Upper lobe of left lung (tissue), 6 donors: ENCODE measurements around the gene TOP1. TPM values are rescaled to one million over a fixed set of nuclear protein-coding genes. Genes with fewer than 3 reads are reported as not detected.

Experiments used
- ATAC-seq, 2 donors: fragments of 200-7000 bp; cut with Tn5 transposase; one replicate each; pipeline ENCODE4 v1.9.1; 2022; ENCODE audit warnings: mild to moderate bottlenecking in 2 of 2, moderate library complexity in 2 of 2; ENCODE audit not compliant: low FRiP score in 2 of 2
- DNase-seq, 2 donors: peaks; one replicate each; pipeline ENCODE4 v3.0.0-alpha.2; 2019 to 2020
- H3K27ac ChIP-seq, 4 donors: fragments of 200-600 bp; sonication (generic); one replicate each; pipeline ENCODE4 v1.5.1; 2016 to 2019
- H3K27me3 ChIP-seq, 4 donors: fragments of 200-600 bp; sonication (generic); one replicate each; pipeline ENCODE4 v1.5.1; 2017 to 2019
- H3K36me3 ChIP-seq, 4 donors: fragments of 200-600 bp; sonication (generic); one replicate each; pipeline ENCODE4 v1.5.1; 2016 to 2019
- H3K4me1 ChIP-seq, 4 donors: fragments of 200-600 bp; sonication (generic); one replicate each; pipeline ENCODE4 v1.5.1; 2018 to 2019
- H3K4me3 ChIP-seq, 4 donors: fragments of 200-600 bp; sonication (generic); one replicate each; pipeline ENCODE4 v1.5.1; 2017 to 2019; ENCODE audit warnings: mild to moderate bottlenecking in 2 of 4, moderate library complexity in 1 of 4
- H3K9me3 ChIP-seq, 4 donors: fragments of 200-600 bp; sonication (generic); one replicate each; pipeline ENCODE4 v1.5.1; 2018 to 2019
- EP300 ChIP-seq, 4 donors: sonication (generic); formaldehyde crosslinking; IDR thresholded peaks; one replicate each; pipeline ENCODE4 v1.5.1; 2017; ENCODE audit warnings: antibody characterized with exemption in 4 of 4, control low read depth in 2 of 4
- POLR2A ChIP-seq, 4 donors: fragments of 450-650 bp; IDR thresholded peaks; one replicate each; pipeline ENCODE4 v1.5.1; 2016 to 2017; ENCODE audit warnings: antibody characterized with exemption in 4 of 4, mild to moderate bottlenecking in 2 of 4
- POLR2AphosphoS5 ChIP-seq, 2 donors: sonication (generic); formaldehyde crosslinking; IDR thresholded peaks; one replicate each; pipeline ENCODE4 v1.5.1; 2017; ENCODE audit warnings: antibody characterized with exemption in 2 of 2
- WGBS, 2 donors: methylation state at CpG; one replicate each; pipeline ENCODE4 v1.1.5; 2017 to 2018; 5-methylcytosine and 5-hydroxymethylcytosine counted together
- total RNA-seq, 6 donors: library from RNA; depleted of rRNA in 4 of 6; stranded (reverse); fragments of >200 nt in 4 of 6; gene quantifications; one replicate each; pipeline versions ENCODE4 v1.1.0 to v1.2.1, GENCODE V29; 2016 to 2021
- TF ChIP-seq, protein P1 (sequence below), 6 experiments: fragments of 450-650 bp in 4 of 6; fragments of 200-600 bp in 2 of 6; sonication (generic) in 2 of 6; IDR thresholded peaks; one replicate each; pipeline ENCODE4 v1.5.1; 2016 to 2019; ENCODE audit warnings: antibody characterized with exemption in 6 of 6
- donor health status: DM: no; HTN: no; CAD: no; lungs with moderate emphysema.
- donor health status: DM: no; HTN: yes; CAD: no; lungs with severe emphysema.

The TOP1 gene
- total RNA-seq, 6 donors from 2014 or later: 39.8 to 94.2 (median 49.0) TPM

- Histone ChIP-seq H3K27me3 (no peaks in the 10 kb centered on the region), H3K9me3 (no peaks in the 10 kb centered on the region), H3K27ac (peak overlapping the region; percentile 67 to 98 (median 87)), H3K4me1 (peaks cover 92 to 100% (median 98%) of the 10 kb centered on the region in 4 donors), H3K4me3 (no peak overlapping the region), H3K36me3 (no peaks in the 10 kb centered on the region)
- no peak for ATAC-seq
- DNase-seq: peak in 1 of 2 donors; percentile 45
- 48 to 70% methylated on average over 8 of the region's 8 CpGs for WGBS, 2 donors
- peak in 1 of 2 donors; percentile 17 for TF ChIP-seq POLR2AphosphoS5 (IDR thresholded peaks at IDR 0.05)
- TF ChIP-seq, protein P1, sequence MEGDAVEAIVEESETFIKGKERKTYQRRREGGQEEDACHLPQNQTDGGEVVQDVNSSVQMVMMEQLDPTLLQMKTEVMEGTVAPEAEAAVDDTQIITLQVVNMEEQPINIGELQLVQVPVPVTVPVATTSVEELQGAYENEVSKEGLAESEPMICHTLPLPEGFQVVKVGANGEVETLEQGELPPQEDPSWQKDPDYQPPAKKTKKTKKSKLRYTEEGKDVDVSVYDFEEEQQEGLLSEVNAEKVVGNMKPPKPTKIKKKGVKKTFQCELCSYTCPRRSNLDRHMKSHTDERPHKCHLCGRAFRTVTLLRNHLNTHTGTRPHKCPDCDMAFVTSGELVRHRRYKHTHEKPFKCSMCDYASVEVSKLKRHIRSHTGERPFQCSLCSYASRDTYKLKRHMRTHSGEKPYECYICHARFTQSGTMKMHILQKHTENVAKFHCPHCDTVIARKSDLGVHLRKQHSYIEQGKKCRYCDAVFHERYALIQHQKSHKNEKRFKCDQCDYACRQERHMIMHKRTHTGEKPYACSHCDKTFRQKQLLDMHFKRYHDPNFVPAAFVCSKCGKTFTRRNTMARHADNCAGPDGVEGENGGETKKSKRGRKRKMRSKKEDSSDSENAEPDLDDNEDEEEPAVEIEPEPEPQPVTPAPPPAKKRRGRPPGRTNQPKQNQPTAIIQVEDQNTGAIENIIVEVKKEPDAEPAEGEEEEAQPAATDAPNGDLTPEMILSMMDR (IDR thresholded peaks at IDR 0.05): no peak
Measured at GRCh38 chr20:41147767-41148191, 119.2 kb downstream of the TOP1 start.

GRCh38 chr20:41148942-41149341 is 120.3 kb downstream of the TOP1 start:
- no peak for TF ChIP-seq POLR2A (IDR thresholded peaks at IDR 0.05)
- TF ChIP-seq, protein P1 (IDR thresholded peaks at IDR 0.05): no peak
- no peak for TF ChIP-seq EP300 (IDR thresholded peaks at IDR 0.05)
- no peak for TF ChIP-seq POLR2AphosphoS5 (IDR thresholded peaks at IDR 0.05)
- Histone ChIP-seq H3K27me3 (no peaks in the 10 kb centered on the region), H3K27ac (peak overlapping the region in 3 of 4 donors; percentile 67 to 98 (median 95))

DNA sequence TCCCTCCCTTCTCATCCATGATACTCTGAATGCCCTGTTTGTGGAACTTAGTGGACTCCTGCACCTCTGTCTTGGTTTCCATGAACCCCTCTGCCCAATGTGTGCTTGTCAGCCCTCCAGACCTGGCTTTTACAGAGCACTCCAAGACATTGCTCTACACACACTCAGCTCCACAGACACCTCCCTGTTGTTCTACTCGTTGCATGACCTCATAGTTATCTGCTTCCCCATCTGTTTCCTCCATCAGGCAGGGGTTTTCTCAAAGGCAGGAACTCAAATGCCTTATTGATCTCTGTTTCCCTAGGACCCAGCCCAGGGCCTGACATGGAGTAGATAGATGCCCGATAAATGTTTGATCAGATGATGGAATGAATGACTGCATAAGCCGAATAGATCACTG is 122.0 kb downstream of the TOP1 start:
- DNase-seq (no peak), ATAC-seq (peak in 1 of 2 donors; percentile 28)
- TF ChIP-seq POLR2A (IDR thresholded peaks at IDR 0.05): no peak
- TF ChIP-seq, protein P1 (IDR thresholded peaks at IDR 0.05): no peak
- TF ChIP-seq POLR2AphosphoS5 (IDR thresholded peaks at IDR 0.05): peak; percentile 51 to 67
- TF ChIP-seq EP300 (IDR thresholded peaks at IDR 0.05): peak in 2 of 4 donors; percentile 63 to 92
- 30 to 53% methylated on average over 3 of the region's 3 CpGs for WGBS, 2 donors
- H3K4me3 ChIP-seq: no peak overlapping the region
- no peaks in the 10 kb centered on the region for H3K27me3 ChIP-seq
- peak overlapping the region; percentile 46 to 98 (median 64) for H3K27ac ChIP-seq
- H3K4me1 ChIP-seq: peaks cover 90 to 99% (median 97%) of the 10 kb centered on the region in 4 donors
- H3K9me3 ChIP-seq: no peaks in the 10 kb centered on the region
- H3K36me3 ChIP-seq: no peaks in the 10 kb centered on the region

More at GRCh38 chr20:41148942-41149341, 120.3 kb downstream of the TOP1 start:
- ATAC-seq (no peak), DNase-seq (no peak)
- H3K36me3 ChIP-seq: no peaks in the 10 kb centered on the region
- no peak overlapping the region for H3K4me3 ChIP-seq
- 78 to 81% methylated on average over 5 of the region's 5 CpGs for WGBS, 2 donors
- H3K9me3 ChIP-seq: no peaks in the 10 kb centered on the region
- H3K4me1 ChIP-seq: peaks cover 92 to 100% (median 97%) of the 10 kb centered on the region in 4 donors

DNA sequence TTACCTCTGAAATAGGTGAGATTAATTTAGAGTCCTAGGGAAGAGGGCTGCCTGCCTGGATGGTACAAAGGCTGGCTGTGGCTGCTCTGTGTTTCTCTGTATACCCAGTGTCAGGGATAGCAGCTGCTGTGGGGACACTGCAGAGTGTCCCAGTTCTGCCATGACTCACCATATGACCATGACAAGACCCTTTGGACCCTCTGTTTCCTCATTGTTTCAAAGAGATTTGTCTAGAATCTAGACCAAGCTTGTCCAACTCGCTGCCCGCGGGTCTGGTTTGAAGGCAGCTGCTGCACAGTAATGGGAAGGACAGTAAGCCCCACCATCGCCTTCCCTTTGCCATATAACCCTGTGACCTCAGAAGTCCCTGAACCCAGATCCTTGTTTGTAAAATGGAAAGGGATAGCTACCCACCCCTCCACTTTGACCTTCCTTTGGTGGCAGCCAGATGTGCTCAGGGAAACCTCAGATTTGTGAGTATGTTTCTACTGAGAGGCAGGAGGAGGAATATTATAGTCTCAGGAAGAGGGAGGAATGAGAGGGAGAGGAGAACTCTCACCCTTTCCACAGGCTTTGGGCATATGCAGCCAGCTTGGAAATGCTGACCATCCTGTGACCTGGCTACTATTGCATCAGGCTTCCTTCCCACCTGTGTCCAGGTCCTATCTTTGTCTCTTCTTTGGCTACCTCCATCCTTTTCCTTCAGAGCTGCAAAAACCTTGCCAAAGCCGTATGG is 122.7 kb downstream of the TOP1 start:
- no peaks in the 10 kb centered on the region for H3K9me3 ChIP-seq
- no peak for ATAC-seq
- 69 to 79% methylated on average over 5 of the region's 5 CpGs for WGBS, 2 donors
- H3K27me3 ChIP-seq: no peaks in the 10 kb centered on the region
- TF ChIP-seq EP300 (IDR thresholded peaks at IDR 0.05) (no peak), POLR2AphosphoS5 (IDR thresholded peaks at IDR 0.05) (no peak), POLR2A (IDR thresholded peaks at IDR 0.05) (no peak)
- no peaks in the 10 kb centered on the region for H3K36me3 ChIP-seq
- no peak overlapping the region for H3K4me3 ChIP-seq
- peak overlapping the region; percentile 46 to 98 (median 64) for H3K27ac ChIP-seq
- peaks cover 90 to 99% (median 97%) of the 10 kb centered on the region in 4 donors for H3K4me1 ChIP-seq
- DNase-seq: no peak

GRCh38 chr20:41152108-41152757 is 123.6 kb downstream of the TOP1 start:
- Histone ChIP-seq H3K4me3 (no peak overlapping the region), H3K36me3 (no peaks in the 10 kb centered on the region), H3K4me1 (peaks cover 90 to 98% (median 96%) of the 10 kb centered on the region in 4 donors), H3K27ac (peak overlapping the region; percentile 46 to 98 (median 60)), H3K27me3 (no peaks in the 10 kb centered on the region), H3K9me3 (no peaks in the 10 kb centered on the region)
- DNase-seq (no peak), ATAC-seq (no peak)
- WGBS, 2 donors: 55 to 58% methylated on average over 5 of the region's 5 CpGs
- TF ChIP-seq POLR2AphosphoS5 (IDR thresholded peaks at IDR 0.05): no peak
- TF ChIP-seq, protein P1 (IDR thresholded peaks at IDR 0.05): no peak
- TF ChIP-seq EP300 (IDR thresholded peaks at IDR 0.05): no peak
- no peak for TF ChIP-seq POLR2A (IDR thresholded peaks at IDR 0.05)
